Measurements from ENCODE around the gene CACNG6. TPM values are rescaled to one million over a fixed set of nuclear protein-coding genes. Genes with fewer than 3 reads are reported as not detected.
A peak's percentile ranks its signal among the peaks of the same experiment; 100 is the strongest.

Gene CACNG6
- total and polyA plus RNA-seq, 10 donors = not detected

- Histone ChIP-seq H3K27me3 (replicated peaks in 1 of 7) (peaks cover 0 to 99% (median 74%) of the 10 kb centered on the region in 7 donors), H3K27ac (no peak overlapping the region), H3K4me3 (peak overlapping the region in 1 of 8 donors; percentile 51), H3K4me1 (peaks cover 0 to 50% (median 25%) of the 10 kb centered on the region in 6 donors), H3K9me3 (peaks cover 0 to 47% (median 0%) of the 10 kb centered on the region in 8 donors), H3K36me3 (no peaks in the 10 kb centered on the region)
- DNase-seq = no peak
- TF ChIP-seq POLR2AphosphoS5 (IDR thresholded peaks at IDR 0.05) (no peak), POLR2A (IDR thresholded peaks at IDR 0.05) (no peak), CTCF (IDR thresholded peaks at IDR 0.05 in 8 of 11, conservative IDR thresholded peaks at IDR 0.05 in 3 of 11) (no peak)
- 5 to 9% (median 6%) methylated on average over 18 to 19 of the region's 19 CpGs for WGBS, 5 donors
- intact Hi-C loops (cut with DNase I; ENCODE audit: low total_unique reads) = no loop called here
These were observed 12.2 kb upstream of the CACNG6 start for GRCh38 chr19:53978975-53979801.

GRCh38 chr19:53980539-53981375, 10.7 kb upstream of the CACNG6 start:
- H3K36me3 ChIP-seq = no peaks in the 10 kb centered on the region
- H3K4me1 ChIP-seq = peaks cover 0 to 50% (median 25%) of the 10 kb centered on the region in 6 donors
- H3K4me3 ChIP-seq = peak overlapping the region in 1 of 8 donors; percentile 51
- TF ChIP-seq POLR2A (IDR thresholded peaks at IDR 0.05) (no peak), CTCF (IDR thresholded peaks at IDR 0.05 in 8 of 11, conservative IDR thresholded peaks at IDR 0.05 in 3 of 11) (no peak), POLR2AphosphoS5 (IDR thresholded peaks at IDR 0.05) (no peak)
- intact Hi-C loops (cut with DNase I; ENCODE audit: low total_unique reads) = no loop called here
- no peak for DNase-seq
- WGBS, 5 donors = 38 to 56% (median 47%) methylated on average over 20 of the region's 20 CpGs
- H3K27me3 ChIP-seq (replicated peaks in 1 of 7) = peaks cover 0 to 95% (median 74%) of the 10 kb centered on the region in 7 donors
- peaks cover 0 to 47% (median 0%) of the 10 kb centered on the region in 8 donors for H3K9me3 ChIP-seq
- H3K27ac ChIP-seq = no peak overlapping the region

GRCh38 chr19:53981376-53981951, 10.0 kb upstream of the CACNG6 start:
- peak overlapping the region in 1 of 8 donors; percentile 59 for H3K4me3 ChIP-seq
- intact Hi-C loops (cut with DNase I; ENCODE audit: low total_unique reads) = no loop called here
- TF ChIP-seq CTCF (IDR thresholded peaks at IDR 0.05 in 8 of 11, conservative IDR thresholded peaks at IDR 0.05 in 3 of 11) = no peak
- no peak for TF ChIP-seq POLR2A (IDR thresholded peaks at IDR 0.05)
- no peak for TF ChIP-seq POLR2AphosphoS5 (IDR thresholded peaks at IDR 0.05)
- H3K36me3 ChIP-seq = no peaks in the 10 kb centered on the region
- peaks cover 0 to 47% (median 0%) of the 10 kb centered on the region in 8 donors for H3K9me3 ChIP-seq
- 78 to 90% (median 83%) methylated on average over 11 to 13 of the region's 13 CpGs for WGBS, 5 donors
- H3K27ac ChIP-seq = no peak overlapping the region
- H3K4me1 ChIP-seq = peaks cover 0 to 50% (median 25%) of the 10 kb centered on the region in 6 donors
- peaks cover 0 to 88% (median 67%) of the 10 kb centered on the region in 7 donors for H3K27me3 ChIP-seq (replicated peaks in 1 of 7)
- no peak for DNase-seq
